GM13977 (cell line): ENCODE measurements around the gene SCAMP4.

Experiments
- DNase-seq: peaks from one replicate; pipeline ENCODE4 v3.0.0; 2012; ENCODE audit warnings: low spot score
- CTCF ChIP-seq: IDR thresholded peaks from 2 replicates; pipeline ENCODE4 v1.5.1; 2012; ENCODE audit warnings: mild to moderate bottlenecking, control low read depth; ENCODE audit not compliant: insufficient read depth; ENCODE audit errors: extremely low read depth, missing control alignments
- in situ Hi-C: fragments of 300-500 bp; cut with MboI; formaldehyde crosslinking; loops from one replicate; pipeline ENCODE4 v1.12.0; 2022; ENCODE audit warnings: low sequenced_read_pairs, low pct_unique_long_range_greater_than_20kb, mixed read lengths, inconsistent platforms; ENCODE audit not compliant: unreplicated experiment

SCAMP4 gene

GRCh38 chr19:1905110-1905862 lies at the start of gene SCAMP4, which contains the start of gene ADAT3:
SCAMP4 (plus strand) TSS chr19:1905399; CDS start chr19:1915020, 9,621 bp downstream.
ADAT3 (plus strand) TSS chr19:1905399; CDS start chr19:1912048, 6,649 bp downstream.
- peak; percentile 97 for DNase-seq
- in situ Hi-C loops, result no loop called here

GRCh38 chr19:1855828-1856255 lies 49.4 kb upstream of the SCAMP4 start:
- in situ Hi-C loops, result no loop called here
- no peak for TF ChIP-seq CTCF
- no peak for DNase-seq

More at GRCh38 chr19:1905110-1905862, at the start of gene SCAMP4, which contains the start of gene ADAT3:
- TF ChIP-seq CTCF, result no peak

GRCh38 chr19:1856345-1856697 lies 48.9 kb upstream of the SCAMP4 start:
- no peak for DNase-seq
- in situ Hi-C loops, result no loop called here
- TF ChIP-seq CTCF, result no peak

- peak; percentile 89 for DNase-seq
- in situ Hi-C loops, result no loop called here
- no peak for TF ChIP-seq CTCF
Observed at GRCh38 chr19:1856698-1857603, 48.2 kb upstream of the SCAMP4 start.

GRCh38 chr19:1857648-1858326 lies 47.4 kb upstream of the SCAMP4 start:
- no peak for TF ChIP-seq CTCF
- no peak for DNase-seq
- in situ Hi-C loops, result no loop called here

GRCh38 chr19:1858412-1859081 lies 46.7 kb upstream of the SCAMP4 start:
- TF ChIP-seq CTCF, result no peak
- DNase-seq, result no peak
- in situ Hi-C loops, result no loop called here
